ENCODE results near the gene SLCO2A1.

Gene SLCO2A1

GRCh38 chr3:133894353-133895207 lies 135.1 kb downstream of the SLCO2A1 start:
- DNase-seq: no peak

GRCh38 chr3:133893683-133894352 lies 135.9 kb downstream of the SLCO2A1 start:
- no peak for DNase-seq

DNA sequence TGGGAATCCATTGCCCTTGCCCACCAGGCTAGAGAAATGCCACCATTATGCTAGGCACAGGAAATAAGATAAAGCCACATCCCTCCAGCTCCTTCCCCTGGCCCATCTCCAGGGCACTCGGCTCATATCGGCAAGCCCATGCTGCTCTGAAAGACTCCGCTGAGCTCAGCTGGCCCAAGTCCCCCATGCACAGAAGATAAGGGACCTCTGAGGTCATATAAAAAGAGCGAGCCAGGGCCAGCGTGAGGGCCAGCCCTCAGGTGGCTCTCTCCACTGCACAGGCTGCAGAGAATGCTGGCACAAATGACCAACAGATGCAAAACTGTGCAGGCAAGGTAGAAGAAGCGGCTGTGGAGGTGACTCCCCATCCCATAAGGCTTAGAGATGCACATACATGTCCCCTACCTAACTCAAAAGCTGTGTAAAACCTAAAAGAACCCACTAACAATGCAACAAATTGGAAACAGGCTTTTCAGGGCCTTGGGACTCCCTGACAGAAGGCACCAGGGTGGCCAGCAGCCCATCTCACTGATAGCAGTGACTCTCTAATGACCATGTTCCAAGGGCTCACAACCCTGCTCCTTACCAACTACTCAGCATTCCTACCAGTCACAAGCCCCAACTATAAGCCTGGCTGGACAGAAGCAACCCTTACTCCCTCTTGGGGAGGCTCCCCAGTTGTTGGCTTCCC lies 137.0 kb downstream of the SLCO2A1 start:
- DNase-seq: no peak

- peak; percentile 99 to 100 for DNase-seq
Measured at GRCh38 chr3:133891662-133892378, 137.9 kb downstream of the SLCO2A1 start.

- DNase-seq: peak; percentile 39 to 59
Measured at GRCh38 chr3:133890972-133891644, 138.6 kb downstream of the SLCO2A1 start.

- DNase-seq: no peak
Measured at GRCh38 chr3:133890037-133890436, 139.7 kb downstream of the SLCO2A1 start.

DNA sequence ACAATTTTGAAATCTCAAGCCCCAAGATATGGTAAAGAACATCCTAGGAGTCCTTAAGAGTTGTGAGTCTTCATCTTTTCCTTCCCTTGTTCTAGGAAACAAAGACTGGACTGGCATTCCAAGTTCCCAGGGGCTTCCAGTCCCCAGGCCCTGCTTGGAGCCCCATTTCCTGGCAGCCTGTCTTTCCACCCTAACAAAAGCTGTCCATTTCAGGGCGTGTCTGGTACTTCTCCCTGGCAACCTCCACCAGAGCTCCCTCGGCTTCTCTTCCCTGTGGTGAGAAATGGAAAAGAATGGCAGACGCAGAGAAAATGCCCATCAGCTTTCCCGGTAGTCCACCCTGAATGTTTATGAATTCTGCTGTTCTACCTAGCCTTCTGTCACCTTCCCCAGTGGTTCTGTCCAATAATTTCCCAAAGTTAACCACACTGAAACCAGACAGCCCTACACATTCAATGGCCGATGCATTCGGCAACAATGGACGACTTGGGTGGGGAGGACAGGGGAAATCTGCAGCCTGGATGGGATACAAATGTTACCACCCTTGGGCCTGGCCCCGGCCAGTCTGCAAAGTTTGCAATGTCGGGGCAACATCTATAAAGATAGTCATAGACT lies 140.9 kb downstream of the SLCO2A1 start:
- no peak for DNase-seq

- no peak for DNase-seq
Measured at GRCh38 chr3:133887803-133888703, 141.7 kb downstream of the SLCO2A1 start.

GRCh38 chr3:133887074-133887802 lies 142.5 kb downstream of the SLCO2A1 start:
- peak in 1 of 2 experiments; percentile 10 for DNase-seq

DNA sequence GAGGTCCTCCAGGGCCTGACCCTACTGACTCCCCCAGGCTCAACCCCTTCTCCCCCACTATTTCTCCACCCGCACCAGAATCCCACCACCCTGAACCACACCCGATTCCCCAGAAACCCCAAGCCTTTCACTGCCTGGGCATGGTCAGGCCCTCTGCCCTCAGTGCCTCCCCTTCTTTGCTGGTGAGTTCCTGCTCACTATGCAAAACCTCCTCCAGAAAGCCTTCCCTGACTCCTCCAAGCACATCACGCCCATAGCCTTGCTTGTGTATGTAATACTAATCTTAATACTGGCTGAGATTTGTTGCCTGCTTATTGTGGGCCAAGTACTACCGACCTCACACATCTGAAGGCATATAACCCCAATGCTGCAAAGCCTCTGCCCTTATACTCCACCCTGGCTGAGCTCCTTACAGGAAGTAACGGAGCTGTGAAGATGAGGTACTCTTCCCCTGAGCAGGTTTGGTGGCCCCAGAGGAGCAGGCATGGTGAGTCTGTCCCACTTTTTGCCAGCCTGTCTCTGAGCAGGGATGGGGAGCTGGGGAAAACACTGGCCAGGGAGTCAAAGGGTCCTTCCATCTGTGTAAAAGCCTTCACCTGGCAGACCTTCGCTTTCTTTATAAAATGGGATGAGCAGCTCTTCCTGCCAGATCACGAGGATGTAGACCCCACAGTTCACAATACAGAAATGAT lies 143.5 kb downstream of the SLCO2A1 start:
- no peak for DNase-seq

DNA sequence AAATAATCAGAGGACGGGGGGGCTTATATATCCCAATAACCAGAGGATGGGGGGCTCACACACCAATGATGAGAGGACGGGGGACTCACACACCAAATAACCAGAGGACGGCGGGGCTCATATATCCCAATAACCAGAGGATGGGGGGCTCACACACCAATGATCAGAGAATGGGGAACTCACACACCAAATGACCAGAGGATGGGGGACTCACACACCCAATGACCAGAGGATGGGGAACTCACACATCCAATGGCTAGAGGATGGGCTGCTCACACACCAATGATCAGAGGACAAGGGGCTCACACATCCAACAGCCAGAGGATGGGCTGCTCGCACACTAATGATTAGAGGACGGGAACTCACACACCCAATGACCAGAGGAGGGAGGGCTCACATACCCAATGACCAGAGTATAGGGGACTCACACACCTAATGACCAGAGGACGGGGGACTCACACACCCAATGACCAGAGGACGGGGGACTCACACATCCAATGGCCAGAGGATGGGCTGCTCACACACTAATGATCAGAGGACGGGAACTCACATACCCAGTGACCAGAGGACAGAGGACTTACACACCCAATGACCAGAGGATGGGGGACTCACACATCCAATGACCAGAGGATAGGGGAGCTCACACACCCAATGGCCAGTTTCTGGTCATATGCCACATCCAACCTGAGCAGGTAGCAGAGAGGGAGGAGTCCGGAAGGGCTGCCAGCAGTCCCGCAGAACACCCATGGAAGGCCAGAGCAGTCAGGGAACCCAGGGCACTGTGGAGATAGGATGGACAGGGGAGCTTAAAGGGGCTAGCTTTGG lies 144.6 kb downstream of the SLCO2A1 start:
- DNase-seq: no peak

GRCh38 chr3:133884054-133884886 lies 145.5 kb downstream of the SLCO2A1 start:
- no peak for DNase-seq

DNA sequence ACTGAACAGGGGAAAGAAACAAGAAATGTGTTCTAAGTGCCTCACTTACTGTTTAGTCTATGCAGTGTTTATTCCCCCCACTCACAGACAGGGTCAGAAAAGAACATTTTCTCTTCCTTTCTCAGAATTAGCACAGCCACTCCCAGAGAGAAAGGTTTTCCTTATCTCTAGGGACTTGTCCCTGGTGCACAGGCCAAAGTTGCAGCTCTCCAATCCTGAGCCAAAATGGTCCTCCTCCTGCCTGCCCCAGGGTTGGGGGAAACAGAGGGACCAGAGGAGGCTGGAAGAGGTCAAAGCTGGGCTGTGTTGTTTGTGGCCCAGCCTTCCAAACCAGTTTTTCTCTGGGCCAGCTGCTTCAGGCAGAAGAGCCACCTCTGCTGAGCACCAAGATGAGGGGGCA lies 146.1 kb downstream of the SLCO2A1 start:
- no peak for DNase-seq

GRCh38 chr3:133882986-133883586 lies 146.6 kb downstream of the SLCO2A1 start:
- no peak for DNase-seq

- DNase-seq: no peak
Measured at GRCh38 chr3:133881939-133882825, 147.5 kb downstream of the SLCO2A1 start.

- DNase-seq: no peak
Measured at GRCh38 chr3:133881492-133881891, 148.2 kb downstream of the SLCO2A1 start.

Measured in NCI-H524 (cell line).